HFF-Myc (cell line): ENCODE measurements around the gene MAN1C1.

Source experiments
- DNase-seq: peaks from one replicate; pipeline ENCODE4 v3.0.0-alpha.2; 2011; ENCODE audit warnings: low read depth; ENCODE audit errors: extremely low read depth
- H3K4me3 ChIP-seq: replicated peaks from 2 replicates; pipeline ENCODE4 v1.5.1; 2011; ENCODE audit warnings: low read depth, mild to moderate bottlenecking, control low read depth, low read length
- TF ChIP-seq, protein P1 (sequence below): IDR thresholded peaks from 2 replicates; pipeline ENCODE4 v1.5.1; 2012; ENCODE audit warnings: mild to moderate bottlenecking, low read depth, low read length, control low read depth; ENCODE audit errors: missing control alignments

The MAN1C1 gene

DNA sequence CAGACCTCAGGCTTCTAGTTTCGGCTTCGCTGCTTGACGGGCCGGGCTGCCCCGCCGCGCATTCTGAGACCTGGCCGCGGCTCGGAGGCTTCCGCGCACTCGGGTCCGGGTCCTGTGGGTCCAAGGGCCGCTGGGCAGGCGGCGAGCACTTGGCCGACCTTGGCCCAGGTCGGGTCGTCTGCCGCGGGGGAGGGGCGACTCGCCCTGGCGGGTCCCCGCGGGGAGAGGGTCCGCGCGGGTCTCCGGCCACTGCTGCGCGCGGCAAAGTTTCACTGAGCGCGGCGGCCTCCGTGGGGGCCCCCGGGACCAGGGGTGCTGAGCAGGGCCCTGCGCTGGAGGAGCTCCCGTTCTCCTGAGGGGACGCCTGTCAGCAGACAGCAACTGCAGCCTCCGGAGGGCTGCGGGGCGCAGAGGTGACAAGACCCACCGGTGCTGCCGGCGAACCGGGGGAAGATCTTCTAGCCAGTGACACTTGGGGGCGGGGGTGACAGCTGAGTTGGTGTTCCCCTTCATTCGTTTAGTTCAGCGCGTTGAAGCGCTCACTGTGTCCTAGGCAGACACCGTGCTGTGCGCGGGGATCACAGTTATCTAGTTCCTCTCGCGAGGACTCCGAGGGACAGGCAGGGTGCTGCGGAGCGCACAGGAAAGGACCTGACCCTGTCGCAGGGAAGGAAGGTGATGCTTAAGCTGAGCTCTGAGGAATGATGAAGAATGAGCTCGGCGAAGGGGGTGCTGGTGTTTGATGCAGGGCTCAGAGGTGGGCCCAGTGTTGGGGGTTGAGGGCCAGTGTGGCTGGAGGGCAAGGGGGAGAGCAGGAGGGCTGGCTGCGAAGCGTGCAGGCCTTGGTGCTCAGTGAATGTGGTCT lies 203.9 kb downstream of the MAN1C1 start:
- DNase-seq = no peak
- TF ChIP-seq, protein P1, sequence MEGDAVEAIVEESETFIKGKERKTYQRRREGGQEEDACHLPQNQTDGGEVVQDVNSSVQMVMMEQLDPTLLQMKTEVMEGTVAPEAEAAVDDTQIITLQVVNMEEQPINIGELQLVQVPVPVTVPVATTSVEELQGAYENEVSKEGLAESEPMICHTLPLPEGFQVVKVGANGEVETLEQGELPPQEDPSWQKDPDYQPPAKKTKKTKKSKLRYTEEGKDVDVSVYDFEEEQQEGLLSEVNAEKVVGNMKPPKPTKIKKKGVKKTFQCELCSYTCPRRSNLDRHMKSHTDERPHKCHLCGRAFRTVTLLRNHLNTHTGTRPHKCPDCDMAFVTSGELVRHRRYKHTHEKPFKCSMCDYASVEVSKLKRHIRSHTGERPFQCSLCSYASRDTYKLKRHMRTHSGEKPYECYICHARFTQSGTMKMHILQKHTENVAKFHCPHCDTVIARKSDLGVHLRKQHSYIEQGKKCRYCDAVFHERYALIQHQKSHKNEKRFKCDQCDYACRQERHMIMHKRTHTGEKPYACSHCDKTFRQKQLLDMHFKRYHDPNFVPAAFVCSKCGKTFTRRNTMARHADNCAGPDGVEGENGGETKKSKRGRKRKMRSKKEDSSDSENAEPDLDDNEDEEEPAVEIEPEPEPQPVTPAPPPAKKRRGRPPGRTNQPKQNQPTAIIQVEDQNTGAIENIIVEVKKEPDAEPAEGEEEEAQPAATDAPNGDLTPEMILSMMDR = no peak
- H3K4me3 ChIP-seq = peak overlapping the region; percentile 85

DNA sequence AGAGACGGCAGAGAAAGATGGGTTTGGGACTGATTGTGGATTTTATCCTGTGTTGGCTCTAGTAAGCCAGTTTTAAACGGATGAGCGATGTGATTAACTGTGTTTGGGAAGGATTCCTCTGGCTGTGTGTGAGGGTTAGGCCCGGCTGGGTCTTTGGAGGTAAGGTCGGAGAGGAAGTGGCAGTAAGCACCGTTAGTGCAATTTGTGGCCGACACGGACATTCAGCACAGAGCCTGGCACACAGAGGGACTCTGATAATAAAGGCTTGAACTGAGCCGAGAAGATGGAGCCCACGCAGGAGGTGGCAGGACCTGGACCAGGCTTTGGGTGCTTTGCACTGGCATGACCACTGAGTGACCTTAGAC lies 204.5 kb downstream of the MAN1C1 start:
- no peak for DNase-seq
- TF ChIP-seq, protein P1 = no peak
- H3K4me3 ChIP-seq = peak overlapping the region; percentile 85

DNA sequence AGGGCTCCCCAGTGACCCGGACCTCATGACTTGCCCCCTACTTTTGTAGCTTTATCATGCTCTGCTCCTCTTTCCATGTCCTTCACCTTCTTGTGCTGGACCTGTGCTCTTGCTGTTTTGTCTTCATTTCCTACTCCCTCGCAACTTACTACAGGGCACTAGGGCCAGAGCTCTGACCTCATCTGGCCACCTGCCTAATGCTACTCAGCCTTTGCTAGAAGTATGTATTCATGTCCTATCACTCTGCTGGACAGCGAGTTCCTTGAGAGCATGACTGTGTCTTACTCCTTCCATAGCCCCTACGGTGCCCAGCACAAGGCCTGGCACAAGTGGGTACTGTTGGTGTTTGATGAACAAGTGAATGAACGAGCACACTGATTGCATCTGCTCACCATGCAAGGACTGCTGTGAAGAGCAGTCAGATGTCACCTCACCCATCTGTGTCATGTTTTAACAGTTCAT lies 205.1 kb downstream of the MAN1C1 start:
- peak overlapping the region; percentile 85 for H3K4me3 ChIP-seq
- no peak for DNase-seq
- TF ChIP-seq, protein P1 = no peak

DNA sequence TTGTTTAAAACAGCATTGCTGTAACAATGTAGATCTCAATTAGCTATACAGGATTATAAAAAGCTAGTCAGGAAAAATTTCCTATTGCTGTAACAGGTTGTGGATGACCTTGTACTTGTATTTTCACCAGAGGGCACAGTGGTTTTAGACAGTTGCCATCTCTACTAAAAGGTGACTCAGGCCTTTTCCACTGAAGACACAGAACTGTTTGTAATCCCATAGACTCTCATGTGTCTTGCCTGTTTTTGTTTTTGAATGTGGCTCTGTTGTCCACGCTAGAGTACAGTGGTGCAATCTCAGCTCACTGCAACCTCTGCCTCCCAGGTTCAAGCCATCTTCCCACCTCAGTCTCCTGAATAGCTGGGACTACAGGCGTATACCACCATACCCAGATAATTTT lies 209.0 kb downstream of the MAN1C1 start:
- no peak for DNase-seq

DNA sequence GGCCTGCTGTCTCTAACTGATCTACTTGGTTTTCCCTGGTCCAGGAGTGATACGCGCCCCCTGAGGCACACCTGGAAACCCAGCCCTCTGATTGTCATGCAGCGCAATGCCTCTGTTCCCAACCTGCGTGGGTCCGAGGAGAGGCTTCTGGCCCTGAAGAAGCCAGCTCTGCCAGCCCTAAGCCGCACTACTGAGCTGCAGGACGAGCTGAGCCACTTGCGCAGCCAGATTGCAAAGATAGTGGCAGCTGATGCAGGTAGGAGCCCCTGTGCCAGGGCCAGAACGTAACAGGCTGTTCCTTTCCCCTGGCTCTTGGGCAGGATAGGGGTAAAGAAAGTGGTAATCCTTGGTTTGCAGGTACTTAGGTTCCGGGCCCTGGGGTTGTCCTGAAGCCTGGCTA lies 210.0 kb downstream of the MAN1C1 start:
- DNase-seq = no peak
- H3K4me3 ChIP-seq = no peak overlapping the region
- TF ChIP-seq, protein P1 = no peak

More for the DNA sequence above, 209.0 kb downstream of the MAN1C1 start:
- H3K4me3 ChIP-seq = no peak overlapping the region
- TF ChIP-seq, protein P1 = no peak

DNA sequence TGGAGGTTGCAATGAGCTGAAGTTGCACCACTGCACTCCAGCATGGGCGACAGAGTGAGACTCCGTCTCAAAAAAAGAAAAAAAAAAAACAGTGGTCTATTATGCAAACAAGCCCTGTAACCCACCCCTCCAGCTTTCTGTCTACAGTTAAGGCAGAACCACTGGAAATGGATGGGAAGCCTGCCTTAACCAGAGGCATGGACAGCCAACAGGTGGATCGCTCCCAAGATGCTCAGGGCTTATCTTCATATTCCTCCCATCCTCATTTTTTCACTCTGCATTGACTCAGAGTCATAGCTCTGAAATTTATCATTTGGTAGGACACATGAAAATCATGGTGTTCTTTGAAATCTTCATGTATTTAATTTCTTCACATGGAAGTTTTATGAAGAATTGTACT lies 211.9 kb downstream of the MAN1C1 start:
- TF ChIP-seq, protein P1 = no peak
- DNase-seq = no peak
- no peak overlapping the region for H3K4me3 ChIP-seq
